Tibial nerve (tissue), 3 donors: ENCODE results near the gene CDH13.

Experiments used
- CTCF ChIP-seq, 5 experiments: fragments of 200-600 bp in 3 of 5; fragments of 450-650 bp in 2 of 5; sonication (generic) in 3 of 5; IDR thresholded peaks; one replicate each; pipeline ENCODE4 v1.5.1; 2016 to 2019; ENCODE audit warnings: antibody characterized with exemption in 5 of 5, mild to moderate bottlenecking in 3 of 5, moderate library complexity in 2 of 5
- POLR2A ChIP-seq, 2 donors: fragments of 450-650 bp; IDR thresholded peaks; one replicate each; pipeline ENCODE4 v1.6.1; 2017; ENCODE audit warnings: antibody characterized with exemption in 2 of 2, mild to moderate bottlenecking in 2 of 2, moderate library complexity in 2 of 2

GRCh38 chr16:82769845-82770244 is 143.1 kb downstream of the CDH13 start:
- TF ChIP-seq CTCF (IDR thresholded peaks at IDR 0.05) (no peak), POLR2A (IDR thresholded peaks at IDR 0.05) (no peak)
